PC-3 (cell line): Measurements from ENCODE around the gene CFAP97D1. TPM values are rescaled to one million over a fixed set of nuclear protein-coding genes. Genes with fewer than 3 reads are reported as not detected.

Experiments
- ATAC-seq: fragments of 200-7000 bp; cut with Tn5 transposase; 2 replicates; pipeline ENCODE4 v1.9.1; 2020; ENCODE audit warnings: mild to moderate bottlenecking, moderate library complexity
- BruUV-seq: library from RNA; stranded (reverse); fragments of 400-500 nt; replicated peaks from 2 replicates; lab custom pipeline; 2021; lab: Mats Ljungman, UMichigan
- CTCF ChIA-PET: fragments of 300-600 bp; sonication (Branson Sonifier 250); formaldehyde crosslinking; loops from one replicate; lab custom pipeline; 2022; ENCODE audit warnings: antibody characterized with exemption; lab: Charles Lee
- POLR2A ChIA-PET: fragments of 300-600 bp; sonication (Branson Sonifier 250); formaldehyde crosslinking; loops from one replicate; lab custom pipeline; 2022; ENCODE audit warnings: antibody characterized with exemption; ENCODE audit not compliant: unreplicated experiment; lab: Charles Lee
- DNase-seq: peaks from one replicate; pipeline ENCODE4 v3.0.0-alpha.2; 2015
- H2AFZ ChIP-seq: fragments of 300-600 bp; sonication (generic); 2 replicates; pipeline ENCODE4 v1.6.0; 2016; ENCODE audit warnings: antibody characterized with exemption, low read length
- H3F3A ChIP-seq: fragments of 300-600 bp; sonication (generic); one replicate; pipeline ENCODE4 v1.6.0; 2017; ENCODE audit warnings: antibody characterized with exemption, low read length, control low read depth, mild to moderate bottlenecking; ENCODE audit not compliant: unreplicated experiment
- H3K27ac ChIP-seq: fragments of 300-600 bp; sonication (generic); 2 replicates; pipeline ENCODE4 v1.5.1; 2016; ENCODE audit warnings: mild to moderate bottlenecking, low read length
- H3K27me3 ChIP-seq: fragments of 300-600 bp; sonication (generic); 2 replicates; pipeline ENCODE4 v1.6.1; 2016; ENCODE audit warnings: low read length, mixed read lengths
- H3K36me3 ChIP-seq: fragments of 300-600 bp; sonication (generic); 2 replicates; pipeline ENCODE4 v1.6.1; 2016; ENCODE audit warnings: low read depth, mixed run types, low read length, mixed read lengths
- H3K4me1 ChIP-seq: fragments of 300-600 bp; sonication (generic); 2 replicates; pipeline ENCODE4 v1.5.1; 2016; ENCODE audit warnings: low read length; ENCODE audit not compliant: insufficient read depth
- H3K4me2 ChIP-seq: fragments of 300-600 bp; sonication (generic); 2 replicates; pipeline ENCODE4 v1.6.0; 2016; ENCODE audit warnings: low read length
- H3K4me3 ChIP-seq: fragments of 300-600 bp; sonication (generic); 2 replicates; pipeline ENCODE4 v1.5.1; 2016; ENCODE audit warnings: mild to moderate bottlenecking, low read length, mixed read lengths
- H3K79me2 ChIP-seq: fragments of 300-600 bp; sonication (generic); 2 replicates; pipeline ENCODE4 v1.6.1; 2017; ENCODE audit warnings: low read length, mixed read lengths
- H3K9ac ChIP-seq: fragments of 300-600 bp; sonication (generic); 2 replicates; pipeline ENCODE4 v1.6.0; 2016; ENCODE audit warnings: mild to moderate bottlenecking, low read length
- H3K9me2 ChIP-seq: fragments of 300-600 bp; sonication (generic); replicated peaks from 2 replicates; pipeline ENCODE4 v1.6.1; 2016; ENCODE audit warnings: mixed run types, low read length, mixed read lengths
- H3K9me3 ChIP-seq: fragments of 300-600 bp; sonication (generic); 2 replicates; pipeline ENCODE4 v1.6.1; 2016; ENCODE audit warnings: low read length, mixed read lengths
- H4K20me1 ChIP-seq: fragments of 300-600 bp; sonication (generic); 2 replicates; pipeline ENCODE4 v1.6.1; 2016; ENCODE audit warnings: low read length, mixed read lengths
- CTCF ChIP-seq: fragments of 300-600 bp; sonication (generic); conservative IDR thresholded peaks from 2 replicates; pipeline ENCODE4 v1.5.1; 2017; ENCODE audit warnings: antibody characterized with exemption, low read depth, mild to moderate bottlenecking, low read length
- EZH2 ChIP-seq: fragments of 300-600 bp; sonication (generic); IDR thresholded peaks from one replicate; pipeline ENCODE4 v1.6.1; 2017; ENCODE audit warnings: antibody characterized with exemption, mild to moderate bottlenecking, low read length; ENCODE audit not compliant: unreplicated experiment
- EZH2phosphoT487 ChIP-seq: fragments of 300-600 bp; sonication (generic); IDR thresholded peaks from 2 replicates; pipeline ENCODE4 v1.6.1; 2018; ENCODE audit warnings: mild to moderate bottlenecking, antibody characterized with exemption, low read length, borderline replicate concordance
- intact Hi-C: fragments of 100-400 bp; cut with micrococcal nuclease; formaldehyde crosslinking; loops from 2 replicates; pipeline ENCODE4 v1.9.0; 2023
- total RNA-seq: library from RNA; depleted of rRNA; stranded (reverse); fragments of >200 nt; gene quantifications from 2 replicates; pipeline ENCODE4 v1.2.3, GENCODE V29; 2014

Gene CFAP97D1
- total RNA-seq, 1 experiment from 2014 or later, result 0.29 TPM

GRCh38 chr17:43774304-43775250 is 5.7 kb upstream of the CFAP97D1 start:
- no peak for TF ChIP-seq EZH2
- no peak for TF ChIP-seq CTCF
- TF ChIP-seq EZH2phosphoT487, result no peak
- BruUV-seq, result no TSS peak
- POLR2A ChIA-PET, result no interaction called here
- peaks cover 47% of the 10 kb centered on the region for H3K36me3 ChIP-seq
- H3K9me2 ChIP-seq, result no peaks in the 10 kb centered on the region
- no peak overlapping the region for H3K27ac ChIP-seq
- CTCF ChIA-PET, result no interaction called here
- no peaks in the 10 kb centered on the region for H3F3A ChIP-seq
- H3K4me3 ChIP-seq, result no peak overlapping the region
- peaks cover 35% of the 10 kb centered on the region for H3K79me2 ChIP-seq
- peaks cover 21% of the 10 kb centered on the region for H4K20me1 ChIP-seq
- H2AFZ ChIP-seq, result no peak overlapping the region
- DNase-seq (no peak), ATAC-seq (no peak)
- peaks cover 10% of the 10 kb centered on the region; the same call in 1 of the 2 replicates for H3K4me1 ChIP-seq
- no peak overlapping the region for H3K4me2 ChIP-seq
- no peaks in the 10 kb centered on the region for H3K27me3 ChIP-seq
- no peaks in the 10 kb centered on the region for H3K9me3 ChIP-seq
- intact Hi-C loops, result no loop called here
- no peak overlapping the region for H3K9ac ChIP-seq

GRCh38 chr17:43778337-43779144 is 1.7 kb upstream of the CFAP97D1 start, which contains the start of gene DUSP3:
Gene DUSP3 (minus strand): TSS chr17:43778977. CDS start chr17:43778924, 53 bp downstream.
- POLR2A ChIA-PET, result interaction anchor here (0.5 to 1.2 kb wide), 6 partner anchors 21 to 198 kb away, joined by 3 to 20 read pairs (median 4); no protein-coding TSS in a partner anchor
- CTCF ChIA-PET, result interaction anchor here (0.6 to 1.0 kb wide), 3 partner anchors 65 to 217 kb away, joined by 3 to 7 read pairs (median 4); no protein-coding TSS in a partner anchor
- no TSS peak for BruUV-seq

More at GRCh38 chr17:43778337-43779144, 1.7 kb upstream of the CFAP97D1 start, which contains the start of gene DUSP3:
- intact Hi-C loops, result loop anchor here (2.0 kb wide), 1 partner anchor 68 kb away; the partner anchor contains the start of gene CD300LG
- H3K9ac ChIP-seq, result peak within 1 kb of the TSS; percentile 96
- TF ChIP-seq CTCF (no peak), EZH2 (no peak), EZH2phosphoT487 (no peak)
- no peaks in the 10 kb centered on the region for H3K27me3 ChIP-seq
- peak within 1 kb of the TSS; percentile 98 for H3K4me2 ChIP-seq
- ATAC-seq (peak; percentile 95), DNase-seq (peak; percentile 89)
- no peaks in the 10 kb centered on the region for H3K9me2 ChIP-seq
- H3K9me3 ChIP-seq, result no peaks in the 10 kb centered on the region
- peak within 1 kb of the TSS; percentile 94 for H2AFZ ChIP-seq
- H3K36me3 ChIP-seq, result peaks cover 26% of the 10 kb centered on the region
- H3K4me1 ChIP-seq, result peaks cover 19% of the 10 kb centered on the region
- peaks cover 21% of the 10 kb centered on the region for H4K20me1 ChIP-seq
- H3K79me2 ChIP-seq, result peaks cover 35% of the 10 kb centered on the region
- no peaks in the 10 kb centered on the region for H3F3A ChIP-seq
- peak within 1 kb of the TSS; percentile 94 for H3K4me3 ChIP-seq
- H3K27ac ChIP-seq, result peak within 1 kb of the TSS; percentile 74
